Skin of body (tissue), 2 donors: ENCODE results near the gene ADGRA3. TPM values are rescaled to one million over a fixed set of nuclear protein-coding genes. Genes with fewer than 3 reads are reported as not detected.

Experiments used
- DNase-seq: peaks from one replicate; lab custom pipeline; 2025; lab: John Stamatoyannopoulos, UW
- total RNA-seq: library from RNA; depleted of rRNA; stranded (reverse); fragments of >200 nt; gene quantifications from one replicate; pipeline ENCODE4 v1.2.3, GENCODE V29; 2014

The ADGRA3 gene
- total RNA-seq, 1 donor from 2014 or later = 54.9 TPM

- DNase-seq = no peak
These were observed 152.1 kb downstream of the ADGRA3 start for GRCh38 chr4:22363787-22364186.

GRCh38 chr4:22363036-22363435, 152.8 kb downstream of the ADGRA3 start:
- no peak for DNase-seq

DNA sequence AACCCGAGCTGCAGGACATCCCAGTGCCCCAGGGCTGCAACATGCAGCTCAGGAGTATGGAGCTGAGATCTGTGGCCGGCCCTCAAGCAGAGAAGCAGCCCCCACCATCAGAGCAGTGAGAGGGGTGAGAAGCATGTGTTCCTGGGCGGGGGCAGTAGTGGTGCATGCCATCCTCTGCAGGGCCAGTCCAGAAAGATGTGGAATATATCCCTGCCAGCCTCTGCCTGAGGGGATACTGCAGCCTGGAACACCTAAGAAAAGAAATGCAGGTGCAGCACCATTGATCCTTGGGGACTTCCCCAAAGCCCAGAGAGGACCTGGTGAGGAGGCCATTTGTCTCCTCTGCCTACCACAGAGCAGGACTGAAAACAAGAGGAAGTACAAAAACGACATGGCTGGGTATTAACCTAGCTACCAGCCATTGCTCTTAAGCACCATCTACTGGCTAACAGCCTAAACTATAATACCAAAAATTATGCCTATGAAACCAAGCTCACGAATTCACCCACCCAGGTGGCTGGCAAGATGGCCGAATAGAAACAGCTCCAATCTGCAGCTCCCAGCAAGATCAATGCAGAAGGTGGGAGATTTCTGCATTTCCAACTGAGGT, 158.8 kb downstream of the ADGRA3 start:
- no peak for DNase-seq

GRCh38 chr4:22348410-22348809, 167.5 kb downstream of the ADGRA3 start:
- DNase-seq = no peak

DNA sequence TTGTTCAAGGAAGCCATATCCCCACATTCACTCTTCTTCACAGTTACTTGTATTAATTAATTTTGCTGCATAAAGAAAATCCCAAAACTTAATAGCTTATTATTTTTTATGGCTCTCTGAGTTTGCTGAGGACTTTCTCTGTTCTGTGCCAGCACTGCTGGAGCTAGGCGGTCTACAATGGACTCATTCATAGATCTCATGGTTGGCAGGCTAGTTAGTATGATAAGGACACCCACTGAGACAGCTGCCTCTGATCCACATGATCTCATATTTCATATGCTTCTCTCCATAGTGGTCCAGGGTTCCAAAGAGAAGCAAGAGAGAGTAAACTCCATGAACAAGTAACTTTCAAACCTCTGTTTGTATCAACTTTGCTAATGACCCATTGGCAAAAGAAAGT, 170.2 kb downstream of the ADGRA3 start:
- peak; percentile 2 for DNase-seq

- DNase-seq = no peak
These were observed 170.8 kb downstream of the ADGRA3 start for GRCh38 chr4:22345055-22345454.

DNA sequence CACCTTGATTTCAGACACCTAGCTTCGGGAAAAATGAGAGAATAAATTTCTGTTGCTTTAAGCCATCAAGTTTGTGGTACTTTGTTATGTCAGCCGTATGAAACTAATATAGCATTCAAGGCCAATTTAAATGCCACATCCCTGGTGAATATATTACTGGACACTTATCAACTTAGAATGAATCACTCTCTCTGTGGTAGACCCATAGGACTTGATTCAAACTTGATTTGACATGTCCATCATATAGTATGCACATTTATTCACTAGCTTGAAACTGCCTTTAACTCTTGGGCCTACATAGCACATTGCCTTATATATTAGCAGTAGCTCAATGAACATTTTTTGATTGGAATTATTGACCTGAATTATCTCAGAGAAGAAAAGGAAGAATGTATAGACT, 172.3 kb downstream of the ADGRA3 start:
- no peak for DNase-seq

GRCh38 chr4:22339491-22339890, 176.4 kb downstream of the ADGRA3 start:
- DNase-seq = no peak

DNA sequence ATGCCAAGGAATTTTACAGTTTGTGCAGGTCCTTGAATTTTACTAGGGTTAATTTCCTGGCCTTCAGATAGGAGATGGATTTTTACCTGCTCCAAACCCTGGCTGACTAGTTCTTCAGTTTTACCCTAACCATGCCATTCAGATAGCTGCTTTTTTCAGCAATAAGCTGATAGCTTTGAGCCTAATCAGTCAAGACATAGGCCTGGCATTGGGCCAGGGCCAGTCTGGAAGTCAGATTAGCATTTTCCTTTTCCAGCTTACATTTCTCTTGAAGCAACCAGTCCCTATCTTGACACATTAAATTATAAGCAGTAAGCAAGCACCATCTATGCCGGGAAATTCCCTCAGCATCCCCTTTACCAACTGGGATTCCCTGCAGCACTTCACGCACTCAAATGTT, 177.1 kb downstream of the ADGRA3 start:
- no peak for DNase-seq

Other genes starting within 250 kb of the ADGRA3 start
- 0.30 TPM for gene GBA3, start 176.9 kb upstream of the ADGRA3 start, total RNA-seq